Mesenchymal stem cell (in vitro differentiated cells and primary cell): ENCODE measurements around the gene PSMF1.

ENCODE experiments used
- DNase-seq: peaks from one replicate; pipeline ENCODE4 v3.0.0-alpha.2; 2013
- H2AFZ ChIP-seq: one replicate; pipeline ENCODE4 v1.6.1; 2013; ENCODE audit warnings: low read depth, mild to moderate bottlenecking, control low read depth, inconsistent platforms, low read length, moderate library complexity
- H2AK5ac ChIP-seq: 2 replicates; pipeline ENCODE4 v1.6.1; 2013; ENCODE audit warnings: low read length, moderate library complexity, mild to moderate bottlenecking, inconsistent platforms; ENCODE audit not compliant: severe bottlenecking
- H2BK120ac ChIP-seq: one replicate; pipeline ENCODE4 v1.6.1; 2013; ENCODE audit warnings: low read depth, mild to moderate bottlenecking, inconsistent platforms, low read length, moderate library complexity
- H2BK12ac ChIP-seq, 2 experiments: one replicate each; pipeline ENCODE4 v1.6.1; 2013; ENCODE audit warnings: inconsistent platforms in 2 of 2, low read length in 2 of 2, mild to moderate bottlenecking in 2 of 2, moderate library complexity in 2 of 2, control low read depth in 1 of 2
- H2BK15ac ChIP-seq: one replicate; pipeline ENCODE4 v1.6.1; 2013; ENCODE audit warnings: mild to moderate bottlenecking, low read depth, inconsistent platforms; ENCODE audit not compliant: poor library complexity, severe bottlenecking
- H2BK5ac ChIP-seq: 2 replicates; pipeline ENCODE4 v1.6.1; 2013; ENCODE audit warnings: low read depth, mild to moderate bottlenecking, low read length, control low read depth, inconsistent platforms; ENCODE audit not compliant: poor library complexity, severe bottlenecking
- H3K14ac ChIP-seq, 2 experiments: one replicate each; pipeline ENCODE4 v1.6.1; 2013; ENCODE audit warnings: inconsistent platforms in 2 of 2, low read length in 2 of 2, control low read depth in 1 of 2, mild to moderate bottlenecking in 1 of 2, moderate library complexity in 1 of 2
- H3K18ac ChIP-seq, 2 experiments: one replicate each; pipeline ENCODE4 v1.6.1; 2013; ENCODE audit warnings: inconsistent platforms in 2 of 2, low read length in 2 of 2, control low read depth in 1 of 2, low read depth in 1 of 2, mild to moderate bottlenecking in 1 of 2
- H3K23ac ChIP-seq, 2 experiments: one replicate each; pipeline ENCODE4 v1.6.1; 2013; ENCODE audit warnings: inconsistent platforms in 2 of 2, low read length in 2 of 2, mild to moderate bottlenecking in 2 of 2, moderate library complexity in 2 of 2, control low read depth in 1 of 2
- H3K27ac ChIP-seq: 2 replicates; pipeline ENCODE4 v1.5.1; 2013; ENCODE audit warnings: mild to moderate bottlenecking, moderate library complexity, low read length, control low read depth, inconsistent platforms; ENCODE audit not compliant: poor library complexity, severe bottlenecking
- H3K27me3 ChIP-seq, 2 experiments: 2 replicates each; pipeline versions ENCODE4 v1.6.1 to v1.7.0; 2013; ENCODE audit warnings: low read length in 2 of 2, mild to moderate bottlenecking in 2 of 2, moderate library complexity in 2 of 2, control low read depth in 1 of 2, inconsistent platforms in 1 of 2; ENCODE audit not compliant: control insufficient read depth in 1 of 2, insufficient read depth in 1 of 2
- H3K36me3 ChIP-seq, 2 experiments: 2 replicates each; pipeline versions ENCODE4 v1.6.1 to v1.7.0; 2013; ENCODE audit warnings: low read length in 2 of 2, control low read depth in 1 of 2, inconsistent platforms in 1 of 2, low read depth in 1 of 2, mild to moderate bottlenecking in 1 of 2; ENCODE audit not compliant: insufficient read depth in 2 of 2, control insufficient read depth in 1 of 2
- H3K4ac ChIP-seq, 2 experiments: one replicate each; pipeline ENCODE4 v1.6.1; 2013; ENCODE audit warnings: inconsistent platforms in 2 of 2, low read length in 2 of 2, mild to moderate bottlenecking in 2 of 2, moderate library complexity in 2 of 2, control low read depth in 1 of 2, low read depth in 1 of 2
- H3K4me1 ChIP-seq: 2 replicates; pipeline ENCODE4 v1.6.1; 2013; ENCODE audit warnings: low read depth, low read length, control low read depth; ENCODE audit not compliant: control insufficient read depth, insufficient read depth
- H3K4me2 ChIP-seq: 2 replicates; pipeline ENCODE4 v1.6.1; 2013; ENCODE audit warnings: low read length, mild to moderate bottlenecking, inconsistent platforms; ENCODE audit not compliant: poor library complexity, severe bottlenecking
- H3K4me3 ChIP-seq, 2 experiments: 2 replicates each; pipeline versions ENCODE4 v1.5.1 to v1.7.0; 2013; ENCODE audit warnings: low read length in 2 of 2, mild to moderate bottlenecking in 2 of 2, control low read depth in 1 of 2, low read depth in 1 of 2; ENCODE audit not compliant: insufficient read depth in 1 of 2
- H3K79me1 ChIP-seq: replicated peaks from 2 replicates; pipeline ENCODE4 v1.6.1; 2013; ENCODE audit warnings: mild to moderate bottlenecking, control low read depth, low read length, inconsistent platforms; ENCODE audit not compliant: poor library complexity, severe bottlenecking
- H3K9ac ChIP-seq: 2 replicates; pipeline ENCODE4 v1.7.0; 2013; ENCODE audit warnings: mild to moderate bottlenecking, low read length, moderate library complexity
- H3K9me3 ChIP-seq: 2 replicates; pipeline ENCODE4 v1.7.0; 2013; ENCODE audit warnings: mild to moderate bottlenecking, low read length; ENCODE audit not compliant: control insufficient read depth
- H4K8ac ChIP-seq: one replicate; pipeline ENCODE4 v1.6.1; 2013; ENCODE audit warnings: inconsistent platforms, mild to moderate bottlenecking, low read length, moderate library complexity
- H4K91ac ChIP-seq: one replicate; pipeline ENCODE4 v1.6.1; 2013; ENCODE audit warnings: mild to moderate bottlenecking, low read length, inconsistent platforms
- WGBS: methylation state at CpG from one replicate; pipeline ENCODE4 v1.1.7; 2013; ENCODE audit warnings: mixed read lengths; 5-methylcytosine and 5-hydroxymethylcytosine counted together

PSMF1 gene

DNA sequence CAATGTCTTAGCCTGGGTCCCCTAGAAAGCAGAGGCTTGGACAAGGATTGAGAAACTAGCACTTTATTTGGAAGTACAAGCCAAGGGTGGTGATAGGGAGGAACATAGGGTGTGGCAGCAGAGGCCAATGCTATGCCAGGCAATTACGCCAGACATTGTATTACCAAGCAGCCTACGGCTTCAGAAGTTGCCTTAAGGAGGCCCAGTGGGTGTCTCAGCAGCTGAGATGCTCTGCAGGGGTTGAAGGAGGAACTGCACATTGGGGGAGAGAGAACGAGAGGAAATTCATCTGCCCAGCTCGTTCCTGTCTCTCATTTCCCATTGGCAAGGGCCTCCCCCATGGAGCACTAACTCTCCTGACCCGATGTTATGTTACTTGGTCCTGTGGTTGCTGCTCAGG is 85.7 kb downstream of the PSMF1 start:
- Histone ChIP-seq H2BK15ac (no peak overlapping the region), H3K14ac (no peak overlapping the region), H3K4me3 (no peak overlapping the region), H3K4me1 (no peaks in the 10 kb centered on the region), H3K18ac (no peak overlapping the region), H3K23ac (no peak overlapping the region), H3K27ac (no peak overlapping the region), H3K27me3 (peaks cover 49 to 68% of the 10 kb centered on the region in 2 experiments), H2BK120ac (no peak overlapping the region), H4K91ac (no peak overlapping the region), H4K8ac (no peak overlapping the region), H3K36me3 (no peaks in the 10 kb centered on the region), H2AK5ac (no peak overlapping the region), H3K4me2 (no peak overlapping the region), H3K4ac (no peak overlapping the region), H2AFZ (no peak overlapping the region), H2BK5ac (no peak overlapping the region), H2BK12ac (no peak overlapping the region), H3K9me3 (no peaks in the 10 kb centered on the region), H3K9ac (no peak overlapping the region), H3K79me1 (no peaks in the 10 kb centered on the region)
- WGBS, result 92% methylated on average over 5 of the region's 5 CpGs
- no peak for DNase-seq

DNA sequence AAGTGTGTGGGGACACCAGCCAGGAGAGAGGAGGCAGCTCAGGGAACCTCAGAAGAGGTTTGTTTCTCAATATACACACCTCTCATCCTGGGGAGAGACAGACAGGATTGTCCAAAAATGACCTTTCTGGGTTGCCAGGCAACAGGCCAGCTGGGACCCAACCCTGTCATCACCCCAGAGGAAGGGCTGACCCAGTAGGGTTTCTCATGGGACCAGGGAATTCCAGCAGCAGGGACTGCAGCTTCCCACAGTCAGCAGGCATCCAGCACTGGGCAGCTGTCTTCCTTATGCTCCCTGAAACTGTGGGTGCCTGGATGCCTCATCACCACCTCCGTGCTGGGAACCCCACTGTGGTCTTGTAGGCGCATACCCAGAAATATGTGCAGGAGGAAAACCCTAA is 86.2 kb downstream of the PSMF1 start:
- 96% methylated on average over 2 of the region's 2 CpGs for WGBS
- Histone ChIP-seq H3K4me2 (no peak overlapping the region), H3K23ac (no peak overlapping the region), H3K27me3 (peaks cover 49 to 68% of the 10 kb centered on the region in 2 experiments), H2AFZ (no peak overlapping the region), H3K18ac (no peak overlapping the region), H4K91ac (no peak overlapping the region), H3K4ac (no peak overlapping the region), H3K79me1 (no peaks in the 10 kb centered on the region), H2BK120ac (no peak overlapping the region), H3K9me3 (no peaks in the 10 kb centered on the region), H3K36me3 (no peaks in the 10 kb centered on the region), H2BK5ac (no peak overlapping the region), H2BK12ac (no peak overlapping the region), H2BK15ac (no peak overlapping the region), H3K4me1 (no peaks in the 10 kb centered on the region), H2AK5ac (no peak overlapping the region), H3K27ac (no peak overlapping the region), H3K9ac (no peak overlapping the region), H4K8ac (no peak overlapping the region), H3K4me3 (no peak overlapping the region), H3K14ac (peak overlapping the region in 1 of 2 experiments; percentile 49)
- DNase-seq, result no peak

DNA sequence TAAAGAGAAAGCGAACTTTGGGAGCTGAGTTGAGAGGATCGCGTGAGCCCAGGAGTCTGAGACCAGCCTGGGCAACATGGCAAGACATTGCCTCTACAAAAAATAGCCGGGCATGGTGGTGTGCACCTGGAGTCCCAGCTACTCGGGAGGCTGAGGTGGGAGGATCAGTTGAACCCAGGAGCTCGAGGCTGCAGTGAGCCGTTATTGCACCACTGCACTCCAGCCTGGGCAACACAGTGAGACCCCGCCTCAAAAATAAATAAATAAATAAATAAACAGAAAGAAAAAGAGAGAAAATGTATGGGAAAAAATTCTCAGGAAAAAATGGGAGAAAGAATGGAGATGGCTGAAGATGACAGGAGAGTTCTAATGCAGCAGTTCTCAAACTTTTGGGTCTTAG is 87.4 kb downstream of the PSMF1 start:
- no peak overlapping the region for H4K91ac ChIP-seq
- no peak overlapping the region for H2BK5ac ChIP-seq
- H3K23ac ChIP-seq, result no peak overlapping the region
- no peak overlapping the region for H4K8ac ChIP-seq
- H3K4me2 ChIP-seq, result no peak overlapping the region
- no peak overlapping the region for H3K18ac ChIP-seq
- 99% methylated on average over 4 of the region's 8 CpGs for WGBS
- no peak overlapping the region for H3K4me3 ChIP-seq
- no peak overlapping the region for H3K4ac ChIP-seq
- peaks cover 49 to 65% of the 10 kb centered on the region in 2 experiments for H3K27me3 ChIP-seq
- H3K79me1 ChIP-seq, result no peaks in the 10 kb centered on the region
- no peak overlapping the region for H2BK12ac ChIP-seq
- no peak overlapping the region for H3K27ac ChIP-seq
- no peak for DNase-seq
- no peak overlapping the region for H2BK120ac ChIP-seq
- no peak overlapping the region for H2AK5ac ChIP-seq
- no peaks in the 10 kb centered on the region for H3K36me3 ChIP-seq
- no peak overlapping the region for H2AFZ ChIP-seq
- no peaks in the 10 kb centered on the region for H3K4me1 ChIP-seq
- no peak overlapping the region for H3K9ac ChIP-seq
- no peak overlapping the region for H3K14ac ChIP-seq
- H2BK15ac ChIP-seq, result no peak overlapping the region
- H3K9me3 ChIP-seq, result no peaks in the 10 kb centered on the region

DNA sequence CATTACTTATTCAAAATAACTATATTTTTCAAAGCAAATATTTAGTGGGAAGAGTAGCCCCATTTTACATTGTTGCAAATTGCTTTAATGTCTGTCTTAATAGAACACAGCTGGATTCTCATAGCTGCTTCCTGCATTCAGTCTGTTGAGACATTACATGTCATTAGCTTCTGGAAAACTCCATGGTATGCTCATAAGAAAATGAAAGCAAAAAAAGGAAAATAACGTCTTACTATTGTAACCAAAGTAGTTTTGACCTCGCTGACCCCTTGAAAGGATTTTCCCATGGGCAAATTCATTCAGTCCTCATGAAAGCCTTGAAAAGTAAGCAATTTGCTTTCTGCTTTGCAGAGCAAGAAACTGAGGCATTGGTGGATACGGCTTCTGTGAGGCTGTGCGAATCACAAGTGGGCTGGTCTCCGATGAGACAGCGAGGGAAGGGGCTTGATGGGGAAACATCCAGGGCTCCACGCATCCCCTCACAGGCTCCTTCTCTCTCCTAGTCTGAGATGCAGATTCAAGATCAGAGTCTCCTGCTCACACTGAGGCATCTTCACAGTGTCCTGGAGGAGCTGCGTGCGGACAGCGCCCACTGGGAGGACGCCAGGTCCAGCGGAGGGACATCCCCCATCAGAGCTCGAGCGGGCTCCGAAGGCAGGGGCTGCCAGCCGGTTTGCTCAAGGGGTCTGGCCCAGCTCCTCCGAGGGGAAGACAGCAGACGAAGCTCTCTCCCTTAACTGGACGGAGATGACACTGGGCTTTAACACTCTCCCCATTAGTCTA is 88.2 kb downstream of the PSMF1 start:
- peaks cover 49 to 59% of the 10 kb centered on the region in 2 experiments for H3K27me3 ChIP-seq
- no peaks in the 10 kb centered on the region for H3K36me3 ChIP-seq
- H3K4me3 ChIP-seq, result peak overlapping the region in 1 of 2 experiments; percentile 59
- H3K9me3 ChIP-seq, result no peaks in the 10 kb centered on the region
- WGBS, result 92% methylated on average over 16 of the region's 19 CpGs
- H3K4ac ChIP-seq, result no peak overlapping the region
- no peak overlapping the region for H3K4me2 ChIP-seq
- H4K8ac ChIP-seq, result no peak overlapping the region
- H2AK5ac ChIP-seq, result no peak overlapping the region
- no peak overlapping the region for H2AFZ ChIP-seq
- H3K14ac ChIP-seq, result peak overlapping the region in 1 of 2 experiments; percentile 62
- no peaks in the 10 kb centered on the region for H3K79me1 ChIP-seq
- H2BK15ac ChIP-seq, result no peak overlapping the region
- no peak overlapping the region for H3K23ac ChIP-seq
- no peak overlapping the region for H2BK120ac ChIP-seq
- no peaks in the 10 kb centered on the region for H3K4me1 ChIP-seq
- no peak overlapping the region for H3K9ac ChIP-seq
- no peak overlapping the region for H3K18ac ChIP-seq
- H2BK5ac ChIP-seq, result no peak overlapping the region
- H2BK12ac ChIP-seq, result peak overlapping the region in 1 of 2 experiments; percentile 30
- peak; percentile 43 for DNase-seq
- H3K27ac ChIP-seq, result no peak overlapping the region
- no peak overlapping the region for H4K91ac ChIP-seq
